GM12864 (cell line): ENCODE data around the gene TMEM232.

Experiments used
- DNase-seq: peaks from one replicate; pipeline ENCODE4 v3.0.0-alpha.2; 2011; ENCODE audit warnings: low read depth
- H3K4me3 ChIP-seq: 2 replicates; pipeline ENCODE4 v1.5.1; 2011; ENCODE audit warnings: mild to moderate bottlenecking, low read depth, low read length, control low read depth
- CTCF ChIP-seq: IDR thresholded peaks from 2 replicates; pipeline ENCODE4 v1.5.1; 2011; ENCODE audit warnings: low read depth, mild to moderate bottlenecking, moderate library complexity, low read length, control low read depth, inconsistent platforms; ENCODE audit errors: missing control alignments

TMEM232 gene

GRCh38 chr5:110496276-110496675, 230.2 kb downstream of the TMEM232 start:
- H3K4me3 ChIP-seq: no peak overlapping the region
- no peak for TF ChIP-seq CTCF
- no peak for DNase-seq

GRCh38 chr5:110492446-110492845, 234.0 kb downstream of the TMEM232 start:
- no peak for DNase-seq
- no peak for TF ChIP-seq CTCF
- no peak overlapping the region for H3K4me3 ChIP-seq

- no peak overlapping the region for H3K4me3 ChIP-seq
- no peak for TF ChIP-seq CTCF
- no peak for DNase-seq
Observed at GRCh38 chr5:110478895-110479294, 247.6 kb downstream of the TMEM232 start.

GRCh38 chr5:110477911-110478310, 248.6 kb downstream of the TMEM232 start:
- no peak for TF ChIP-seq CTCF
- no peak for DNase-seq
- H3K4me3 ChIP-seq: no peak overlapping the region

- no peak overlapping the region for H3K4me3 ChIP-seq
- no peak for DNase-seq
- no peak for TF ChIP-seq CTCF
Observed at GRCh38 chr5:110476164-110476563, 250.3 kb downstream of the TMEM232 start.

GRCh38 chr5:110475529-110475928, 250.9 kb downstream of the TMEM232 start:
- no peak for TF ChIP-seq CTCF
- no peak overlapping the region for H3K4me3 ChIP-seq
- no peak for DNase-seq

- H3K4me3 ChIP-seq: no peak overlapping the region
- DNase-seq: no peak
- TF ChIP-seq CTCF: no peak
Observed at GRCh38 chr5:110469486-110469885, 257.0 kb downstream of the TMEM232 start.
